Panc1 (cell line): ENCODE data around the gene SCCPDH. TPM values are rescaled to one million over a fixed set of nuclear protein-coding genes. Genes with fewer than 3 reads are reported as not detected.
"Not testable (repeated sequence)": the region's sequence is repeated elsewhere in the genome, so short reads cannot be mapped to it uniquely, and the experiment has no call there.

ENCODE experiments used
- ATAC-seq: fragments of 200-7000 bp; cut with Tn5 transposase; 2 replicates; pipeline ENCODE4 v1.9.1; 2020; ENCODE audit warnings: mild to moderate bottlenecking, moderate library complexity
- BruUV-seq: library from RNA; stranded (reverse); fragments of 400-500 nt; replicated peaks from 2 replicates; lab custom pipeline; 2021; lab: Mats Ljungman, UMichigan
- CTCF ChIA-PET: fragments of 300-600 bp; sonication (Branson Sonifier 250); formaldehyde crosslinking; loops from one replicate; lab custom pipeline; 2022; ENCODE audit warnings: antibody characterized with exemption; lab: Charles Lee
- POLR2A ChIA-PET: fragments of 300-600 bp; sonication (Branson Sonifier 250); formaldehyde crosslinking; loops from one replicate; lab custom pipeline; 2022; ENCODE audit warnings: antibody characterized with exemption; lab: Charles Lee
- DNase-seq: peaks from one replicate; pipeline ENCODE4 v3.0.0-alpha.2; 2010; ENCODE audit warnings: low read depth, low spot score
- H3K27ac ChIP-seq: 2 replicates; pipeline ENCODE4 v1.5.1; 2011; ENCODE audit warnings: mild to moderate bottlenecking, low read length, inconsistent platforms
- H3K27me3 ChIP-seq: fragments of 200-500 bp; sonication (Bioruptor generic); 2 replicates; pipeline ENCODE4 v1.6.0; 2014; ENCODE audit warnings: low read length, inconsistent platforms; ENCODE audit not compliant: control insufficient read depth, insufficient read depth
- H3K36me3 ChIP-seq: fragments of 200-500 bp; sonication (Bioruptor generic); 2 replicates; pipeline ENCODE4 v1.5.1; 2014; ENCODE audit warnings: inconsistent platforms, mild to moderate bottlenecking, low read length, moderate library complexity; ENCODE audit not compliant: control insufficient read depth, insufficient read depth
- H3K4me1 ChIP-seq: 2 replicates; pipeline ENCODE4 v1.5.1; 2011; ENCODE audit warnings: inconsistent platforms, mild to moderate bottlenecking, low read length, moderate library complexity; ENCODE audit not compliant: control insufficient read depth, insufficient read depth
- H3K4me3 ChIP-seq, 2 experiments: 2 replicates each; pipeline ENCODE4 v1.5.1; 2011 to 2012; ENCODE audit warnings: low read depth in 2 of 2, low read length in 2 of 2, mild to moderate bottlenecking in 2 of 2, inconsistent platforms in 1 of 2, moderate library complexity in 1 of 2
- H3K9me3 ChIP-seq: fragments of 200-500 bp; sonication (Bioruptor generic); 2 replicates; pipeline ENCODE4 v1.5.1; 2014; ENCODE audit warnings: low read depth, mild to moderate bottlenecking, inconsistent platforms, low read length, moderate library complexity; ENCODE audit not compliant: control insufficient read depth, insufficient read depth
- CTCF ChIP-seq: fragments of 450-650 bp; IDR thresholded peaks from 2 replicates; pipeline ENCODE4 v1.5.1; 2017; ENCODE audit warnings: mild to moderate bottlenecking
- POLR2AphosphoS5 ChIP-seq: IDR thresholded peaks from 2 replicates; pipeline ENCODE4 v1.6.1; 2012; ENCODE audit warnings: mild to moderate bottlenecking, low read depth, low read length, moderate library complexity
- SIN3A ChIP-seq: IDR thresholded peaks from 2 replicates; pipeline ENCODE4 v1.6.1; 2012; ENCODE audit warnings: low read depth, mild to moderate bottlenecking, low read length, moderate library complexity, borderline replicate concordance; ENCODE audit not compliant: insufficient read depth
- TCF7L2 ChIP-seq: IDR thresholded peaks from 2 replicates; pipeline ENCODE4 v1.6.1; 2011; ENCODE audit warnings: mild to moderate bottlenecking, low read depth, low read length, inconsistent platforms
- in situ Hi-C: cut with HindIII; loops from 2 replicates; pipeline ENCODE4 v1.10.0; 2016; ENCODE audit warnings: low sequenced_read_pairs, low pct_unique_long_range_greater_than_20kb
- intact Hi-C: fragments of 100-400 bp; cut with micrococcal nuclease; formaldehyde crosslinking; loops from one replicate; pipeline ENCODE4 v1.10.0; 2022; ENCODE audit not compliant: unreplicated experiment
- total RNA-seq: library from RNA; stranded (reverse); gene quantifications from one replicate; pipeline ENCODE4 v1.2.1, GENCODE V29; 2021; ENCODE audit not compliant: unreplicated experiment
- TF ChIP-seq, protein P1 (sequence below), 2 experiments: IDR thresholded peaks; 2 replicates each; pipeline ENCODE4 v1.6.1; 2011 to 2012; ENCODE audit warnings: low read depth in 2 of 2, control low read depth in 1 of 2, low read length in 1 of 2, mild to moderate bottlenecking in 1 of 2, moderate library complexity in 1 of 2; ENCODE audit not compliant: insufficient read depth in 1 of 2

Gene SCCPDH
- total RNA-seq, 1 experiment from 2014 or later = 40.2 TPM

- ChIA-PET POLR2A (no interaction called here), CTCF (no interaction called here)
- Histone ChIP-seq H3K9me3 (no peaks in the 10 kb centered on the region), H3K36me3 (no peaks in the 10 kb centered on the region), H3K27ac (no peak overlapping the region), H3K4me3 (no peak overlapping the region), H3K27me3 (no peaks in the 10 kb centered on the region), H3K4me1 (no peaks in the 10 kb centered on the region)
- intact Hi-C loops = no loop called here
- TF ChIP-seq TCF7L2 (no peak), CTCF (no peak), POLR2AphosphoS5 (no peak), SIN3A (no peak)
- TF ChIP-seq, protein P1, sequence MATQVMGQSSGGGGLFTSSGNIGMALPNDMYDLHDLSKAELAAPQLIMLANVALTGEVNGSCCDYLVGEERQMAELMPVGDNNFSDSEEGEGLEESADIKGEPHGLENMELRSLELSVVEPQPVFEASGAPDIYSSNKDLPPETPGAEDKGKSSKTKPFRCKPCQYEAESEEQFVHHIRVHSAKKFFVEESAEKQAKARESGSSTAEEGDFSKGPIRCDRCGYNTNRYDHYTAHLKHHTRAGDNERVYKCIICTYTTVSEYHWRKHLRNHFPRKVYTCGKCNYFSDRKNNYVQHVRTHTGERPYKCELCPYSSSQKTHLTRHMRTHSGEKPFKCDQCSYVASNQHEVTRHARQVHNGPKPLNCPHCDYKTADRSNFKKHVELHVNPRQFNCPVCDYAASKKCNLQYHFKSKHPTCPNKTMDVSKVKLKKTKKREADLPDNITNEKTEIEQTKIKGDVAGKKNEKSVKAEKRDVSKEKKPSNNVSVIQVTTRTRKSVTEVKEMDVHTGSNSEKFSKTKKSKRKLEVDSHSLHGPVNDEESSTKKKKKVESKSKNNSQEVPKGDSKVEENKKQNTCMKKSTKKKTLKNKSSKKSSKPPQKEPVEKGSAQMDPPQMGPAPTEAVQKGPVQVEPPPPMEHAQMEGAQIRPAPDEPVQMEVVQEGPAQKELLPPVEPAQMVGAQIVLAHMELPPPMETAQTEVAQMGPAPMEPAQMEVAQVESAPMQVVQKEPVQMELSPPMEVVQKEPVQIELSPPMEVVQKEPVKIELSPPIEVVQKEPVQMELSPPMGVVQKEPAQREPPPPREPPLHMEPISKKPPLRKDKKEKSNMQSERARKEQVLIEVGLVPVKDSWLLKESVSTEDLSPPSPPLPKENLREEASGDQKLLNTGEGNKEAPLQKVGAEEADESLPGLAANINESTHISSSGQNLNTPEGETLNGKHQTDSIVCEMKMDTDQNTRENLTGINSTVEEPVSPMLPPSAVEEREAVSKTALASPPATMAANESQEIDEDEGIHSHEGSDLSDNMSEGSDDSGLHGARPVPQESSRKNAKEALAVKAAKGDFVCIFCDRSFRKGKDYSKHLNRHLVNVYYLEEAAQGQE (IDR thresholded peaks at IDR 0.05; ENCODE audit: insufficient read depth in 1 of 2, low read depth in 2 of 2, low read length in 1 of 2) = no peak
- in situ Hi-C loops = no loop called here
- no TSS peak for BruUV-seq
- ATAC-seq (no peak), DNase-seq (no peak)
Observed at GRCh38 chr1:246811985-246812384, 87.8 kb downstream of the SCCPDH start.

GRCh38 chr1:246813325-246813724 is 89.1 kb downstream of the SCCPDH start:
- DNase-seq, intact Hi-C loops, H3K27me3 ChIP-seq, H3K4me3 ChIP-seq, CTCF ChIA-PET, BruUV-seq, H3K27ac ChIP-seq, ATAC-seq, H3K4me1 ChIP-seq, in situ Hi-C loops, H3K9me3 ChIP-seq, H3K36me3 ChIP-seq: not testable (repeated sequence)
- POLR2A ChIA-PET = interaction anchor here (0.7 kb wide), 1 partner anchor 64 kb away, joined by 9 read pairs; no protein-coding TSS in a partner anchor

DNA sequence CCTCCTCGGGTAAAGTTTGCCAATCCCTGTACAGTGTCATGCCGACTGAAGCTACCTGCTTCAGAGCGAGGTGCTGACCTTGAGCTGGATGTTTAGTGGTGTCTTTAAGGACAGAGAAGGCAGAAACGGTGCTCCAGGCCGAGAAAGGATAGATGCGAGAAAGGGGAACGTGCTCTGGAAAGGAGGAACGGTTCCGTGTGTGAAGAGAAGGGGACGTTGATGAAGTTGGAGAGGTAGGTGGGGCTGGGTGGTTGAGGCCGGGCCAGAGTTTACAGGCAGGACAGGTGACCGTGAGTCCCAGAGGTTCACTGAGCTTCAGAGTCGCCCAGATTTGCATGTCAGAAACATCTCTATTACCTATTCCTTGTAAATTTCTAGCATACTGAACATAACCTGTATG is 90.7 kb downstream of the SCCPDH start:
- no peaks in the 10 kb centered on the region for H3K4me1 ChIP-seq
- POLR2A ChIA-PET = interaction anchor here (0.5 kb wide), 1 partner anchor 29 kb away, joined by 3 read pairs; no protein-coding TSS in a partner anchor
- CTCF ChIA-PET = interaction anchor here (0.7 kb wide), 1 partner anchor 321 kb away, joined by 4 read pairs; no protein-coding TSS in a partner anchor
- TF ChIP-seq POLR2AphosphoS5 = no peak
- no peak for TF ChIP-seq TCF7L2
- TF ChIP-seq, protein P1 (IDR thresholded peaks at IDR 0.05; ENCODE audit: insufficient read depth in 1 of 2, low read depth in 2 of 2, low read length in 1 of 2) = no peak
- no peak for TF ChIP-seq SIN3A
- no peak for TF ChIP-seq CTCF
- DNase-seq = no peak
- H3K36me3 ChIP-seq = no peaks in the 10 kb centered on the region
- H3K4me3 ChIP-seq = no peak overlapping the region
- peaks cover 2% of the 10 kb centered on the region; the same call in 1 of the 2 replicates for H3K27me3 ChIP-seq
- no peaks in the 10 kb centered on the region for H3K9me3 ChIP-seq
- no peak overlapping the region for H3K27ac ChIP-seq
- in situ Hi-C loops = no loop called here
- ATAC-seq = no peak
- BruUV-seq = no TSS peak
- intact Hi-C loops = no loop called here
